Measurements from ENCODE around the gene MYL10. TPM values are rescaled to one million over a fixed set of nuclear protein-coding genes. Genes with fewer than 3 reads are reported as not detected.

The MYL10 gene
- total RNA-seq, 1 donor from 2014 or later: not detected

GRCh38 chr7:101598986-101599771, 29.9 kb downstream of the MYL10 start:
- TF ChIP-seq, protein P1, sequence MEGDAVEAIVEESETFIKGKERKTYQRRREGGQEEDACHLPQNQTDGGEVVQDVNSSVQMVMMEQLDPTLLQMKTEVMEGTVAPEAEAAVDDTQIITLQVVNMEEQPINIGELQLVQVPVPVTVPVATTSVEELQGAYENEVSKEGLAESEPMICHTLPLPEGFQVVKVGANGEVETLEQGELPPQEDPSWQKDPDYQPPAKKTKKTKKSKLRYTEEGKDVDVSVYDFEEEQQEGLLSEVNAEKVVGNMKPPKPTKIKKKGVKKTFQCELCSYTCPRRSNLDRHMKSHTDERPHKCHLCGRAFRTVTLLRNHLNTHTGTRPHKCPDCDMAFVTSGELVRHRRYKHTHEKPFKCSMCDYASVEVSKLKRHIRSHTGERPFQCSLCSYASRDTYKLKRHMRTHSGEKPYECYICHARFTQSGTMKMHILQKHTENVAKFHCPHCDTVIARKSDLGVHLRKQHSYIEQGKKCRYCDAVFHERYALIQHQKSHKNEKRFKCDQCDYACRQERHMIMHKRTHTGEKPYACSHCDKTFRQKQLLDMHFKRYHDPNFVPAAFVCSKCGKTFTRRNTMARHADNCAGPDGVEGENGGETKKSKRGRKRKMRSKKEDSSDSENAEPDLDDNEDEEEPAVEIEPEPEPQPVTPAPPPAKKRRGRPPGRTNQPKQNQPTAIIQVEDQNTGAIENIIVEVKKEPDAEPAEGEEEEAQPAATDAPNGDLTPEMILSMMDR (conservative IDR thresholded peaks at IDR 0.05; ENCODE audit: low read depth, low read length): no peak
- no peak overlapping the region for H3K4me3 ChIP-seq (ENCODE audit: low read depth, low read length)
- no peak for DNase-seq (ENCODE audit: low read depth)

DNA sequence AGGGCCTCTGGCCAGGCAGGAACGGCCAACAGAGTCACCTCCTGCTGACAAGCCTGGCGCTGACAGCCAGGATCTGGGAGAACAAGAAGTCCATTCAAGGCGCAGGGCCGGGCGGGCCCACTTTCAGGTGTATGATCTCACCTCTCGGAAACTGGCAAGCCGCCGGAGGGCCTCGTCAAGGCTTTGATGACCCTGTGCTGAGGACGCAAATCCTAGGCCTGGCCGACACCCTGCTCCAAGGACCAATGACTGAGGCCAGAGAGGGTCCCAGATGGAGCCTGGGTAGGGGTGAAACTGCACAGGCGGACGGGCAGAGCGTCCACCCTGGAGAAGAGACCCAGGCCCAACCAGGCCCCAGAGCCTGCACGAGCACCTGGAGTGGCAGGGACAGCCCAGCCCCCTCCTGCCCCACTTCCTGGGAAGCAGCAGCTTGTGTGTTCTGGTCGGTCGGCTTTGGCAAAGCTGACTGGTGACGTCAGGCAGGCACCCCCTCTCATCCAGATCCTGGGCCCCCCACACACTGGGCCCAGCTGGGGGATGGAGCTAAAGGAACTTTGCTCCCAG, 30.6 kb downstream of the MYL10 start:
- H3K4me3 ChIP-seq (ENCODE audit: low read depth, low read length): no peak overlapping the region
- TF ChIP-seq, protein P1 (conservative IDR thresholded peaks at IDR 0.05; ENCODE audit: low read depth, low read length): no peak
- DNase-seq (ENCODE audit: low read depth): no peak

GRCh38 chr7:101597941-101598340, 31.2 kb downstream of the MYL10 start:
- TF ChIP-seq, protein P1 (conservative IDR thresholded peaks at IDR 0.05; ENCODE audit: low read depth, low read length): no peak
- no peak overlapping the region for H3K4me3 ChIP-seq (ENCODE audit: low read depth, low read length)
- DNase-seq (ENCODE audit: low read depth): no peak

DNA sequence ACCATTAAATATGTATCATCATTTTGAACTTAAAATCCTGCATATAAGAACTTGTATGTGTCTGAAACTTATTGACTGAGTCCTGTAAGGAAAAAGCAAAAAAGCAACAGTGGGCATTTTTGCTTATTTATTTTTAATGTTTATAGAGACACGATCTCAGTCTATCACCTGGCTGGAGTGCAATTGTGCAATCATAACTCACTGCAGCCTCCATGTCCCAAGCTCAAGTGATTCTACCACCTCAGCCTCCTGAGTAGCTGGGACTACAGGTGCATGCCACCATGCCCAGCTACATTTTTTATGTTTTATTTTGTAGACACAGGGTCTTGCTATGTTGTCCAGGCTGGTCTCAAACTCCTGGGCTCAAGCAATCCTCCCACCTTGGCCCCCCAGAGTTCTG, 32.2 kb downstream of the MYL10 start:
- DNase-seq (ENCODE audit: low read depth): no peak
- H3K4me3 ChIP-seq (ENCODE audit: low read depth, low read length): no peak overlapping the region
- TF ChIP-seq, protein P1 (conservative IDR thresholded peaks at IDR 0.05; ENCODE audit: low read depth, low read length): no peak

DNA sequence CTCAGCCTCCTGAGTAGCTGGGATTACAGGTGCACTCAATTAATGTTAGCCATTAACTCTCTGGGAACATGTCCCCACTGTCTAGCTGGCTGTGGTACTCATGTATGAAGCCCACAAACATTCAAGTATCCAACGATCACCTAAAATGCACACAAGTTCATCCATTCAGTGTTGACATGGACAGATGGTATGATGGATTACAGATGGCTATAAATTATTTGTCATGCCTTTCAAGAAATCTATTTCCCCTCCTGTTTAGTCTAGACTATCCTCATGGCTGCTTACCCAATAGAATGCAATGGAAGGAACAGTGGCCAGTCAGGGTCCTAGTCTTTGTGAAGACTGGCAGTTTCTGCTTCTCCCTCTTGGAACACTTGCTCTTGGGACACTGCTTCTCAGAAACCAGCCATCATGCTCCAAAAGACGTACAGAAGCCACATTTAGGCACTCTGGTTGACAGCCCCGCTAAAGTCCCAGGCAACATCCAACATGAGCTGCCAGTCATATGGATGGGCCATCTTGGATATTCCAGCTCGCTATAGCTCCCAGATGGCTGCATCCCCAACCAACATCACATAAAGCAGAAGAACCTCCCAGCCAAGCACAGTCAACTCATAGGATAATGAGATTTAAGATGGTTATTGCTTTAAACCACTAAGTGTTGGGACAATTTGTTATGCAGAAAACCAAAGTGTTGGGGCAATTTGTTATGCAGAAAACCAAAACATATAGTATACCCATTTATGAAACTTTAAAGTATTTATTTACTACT, 33.1 kb downstream of the MYL10 start:
- DNase-seq (ENCODE audit: low read depth): no peak
- TF ChIP-seq, protein P1 (conservative IDR thresholded peaks at IDR 0.05; ENCODE audit: low read depth, low read length): no peak
- H3K4me3 ChIP-seq (ENCODE audit: low read depth, low read length): no peak overlapping the region

DNA sequence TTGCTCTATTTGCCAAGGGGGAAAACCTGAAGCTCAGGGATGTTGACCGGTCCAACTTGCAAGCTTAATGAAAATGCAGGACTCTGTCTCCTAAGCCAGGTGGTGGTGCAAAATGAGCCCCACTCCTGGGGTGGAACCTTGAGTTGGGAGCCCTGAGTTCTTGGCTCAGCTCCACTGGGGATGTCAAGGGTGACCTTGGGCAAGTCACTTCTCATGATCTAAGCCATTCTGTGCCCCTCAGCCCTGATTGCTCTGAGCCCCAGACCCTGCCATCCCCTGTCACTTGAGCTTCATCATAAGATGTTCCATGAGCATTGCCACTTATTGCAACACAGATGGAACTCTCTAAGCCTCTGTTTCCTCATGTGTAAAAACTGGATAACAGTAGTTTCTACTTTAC, 33.9 kb downstream of the MYL10 start:
- DNase-seq (ENCODE audit: low read depth): no peak
- TF ChIP-seq, protein P1 (conservative IDR thresholded peaks at IDR 0.05; ENCODE audit: low read depth, low read length): no peak
- H3K4me3 ChIP-seq (ENCODE audit: low read depth, low read length): no peak overlapping the region
